Measurements from ENCODE around the gene TMEM121B.

TMEM121B gene

DNA sequence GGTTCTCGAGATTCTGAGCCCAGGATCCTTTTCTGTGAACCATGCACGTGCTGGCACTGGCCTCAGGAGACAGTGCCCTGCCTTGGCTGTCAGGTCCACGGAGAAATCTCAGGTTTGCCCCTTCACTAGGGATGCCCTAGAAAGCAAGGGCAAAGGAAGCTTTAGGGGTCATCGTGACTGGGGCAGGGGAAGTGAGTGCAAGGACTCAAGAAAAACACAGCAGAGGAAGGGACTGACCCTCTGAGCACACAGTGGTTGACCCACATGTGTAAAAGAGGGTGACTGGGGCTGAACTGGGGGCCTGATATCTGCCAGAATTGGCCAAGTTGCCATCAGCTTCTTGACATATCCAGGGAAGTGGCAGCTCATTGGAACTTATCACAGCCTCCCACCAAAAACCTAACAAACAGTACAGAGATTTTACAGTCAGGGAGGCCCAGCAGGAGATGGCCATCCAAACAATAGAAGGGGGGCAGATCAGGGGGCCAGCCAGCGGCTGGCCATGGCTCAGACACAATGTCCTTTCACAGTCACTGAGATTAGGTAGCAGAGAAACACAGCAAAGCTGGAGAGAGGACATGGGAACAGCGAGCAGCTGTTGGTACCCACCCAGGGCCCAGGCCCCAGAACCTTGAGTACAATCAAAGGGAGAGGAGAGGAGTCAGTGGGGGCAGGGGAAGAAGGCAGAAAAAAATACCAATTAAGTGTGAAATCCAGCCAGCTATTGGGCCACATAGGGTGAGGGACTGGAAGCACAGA is 4.4 kb downstream of the TMEM121B start:
- no peak overlapping the region for H3K9ac ChIP-seq (ENCODE audit: low read length)
- no peak overlapping the region for H3K27ac ChIP-seq (ENCODE audit: low read depth, low read length, poor library complexity, severe bottlenecking)

DNA sequence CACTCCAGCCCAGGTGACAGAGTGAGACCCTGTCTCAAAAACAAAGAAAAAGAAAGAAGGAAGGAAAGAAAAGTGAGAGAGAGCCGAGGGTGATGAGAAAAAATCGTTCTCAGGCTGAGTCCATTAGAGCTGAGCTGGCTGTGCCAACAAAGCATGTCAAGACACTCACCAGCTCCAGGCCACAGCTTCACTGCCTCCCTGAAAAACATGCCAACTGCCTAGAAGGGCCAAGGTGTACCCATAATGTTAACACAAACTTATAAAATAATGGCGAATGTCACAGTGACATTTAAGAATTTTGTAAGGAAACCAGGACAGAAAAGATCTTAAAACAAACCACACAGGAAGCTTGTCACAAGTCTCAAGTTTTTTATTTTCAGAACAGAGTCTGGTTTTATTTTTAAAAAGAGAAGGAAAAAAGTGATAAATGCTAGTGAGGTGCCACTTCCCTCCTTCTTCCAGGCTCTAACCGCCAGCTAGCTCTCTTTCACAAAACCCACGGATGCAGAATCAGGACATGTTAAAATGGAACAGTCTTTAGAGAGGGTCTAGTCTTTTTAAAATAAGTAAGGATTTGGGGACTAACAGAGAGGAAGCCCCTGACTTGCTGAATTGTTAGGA is 5.1 kb downstream of the TMEM121B start:
- H3K4me2 ChIP-seq (ENCODE audit: low read length) = no peak overlapping the region
- no peaks in the 10 kb centered on the region for H3K9me3 ChIP-seq (ENCODE audit: low read length)
- no peaks in the 10 kb centered on the region for H3K4me1 ChIP-seq (ENCODE audit: insufficient read depth, low read length, severe bottlenecking)

More for the DNA sequence above, 4.4 kb downstream of the TMEM121B start:
- H3K36me3 ChIP-seq (ENCODE audit: insufficient read depth, low read length) = no peaks in the 10 kb centered on the region
- H4K20me1 ChIP-seq (ENCODE audit: insufficient read depth, low read length) = no peaks in the 10 kb centered on the region
- H2AFZ ChIP-seq (ENCODE audit: low read length) = no peak overlapping the region
- no peaks in the 10 kb centered on the region for H3F3A ChIP-seq (ENCODE audit: insufficient read depth, low read length)
- H3K9me2 ChIP-seq (ENCODE audit: low read depth, low read length) = no peaks in the 10 kb centered on the region
- no peak overlapping the region for H3K4me3 ChIP-seq (ENCODE audit: low read depth, low read length, poor library complexity, severe bottlenecking)
- H3K4me1 ChIP-seq (ENCODE audit: insufficient read depth, low read length, severe bottlenecking) = no peaks in the 10 kb centered on the region
- H3K27me3 ChIP-seq (ENCODE audit: insufficient read depth, low read length) = 0 out of 2 replicates have a peak, but pooled peaks cover 4% of the 10 kb centered on the region
- TF ChIP-seq EZH2 (IDR thresholded peaks at IDR 0.05; ENCODE audit: borderline replicate concordance, low read length) = no peak
- TF ChIP-seq, protein P1, sequence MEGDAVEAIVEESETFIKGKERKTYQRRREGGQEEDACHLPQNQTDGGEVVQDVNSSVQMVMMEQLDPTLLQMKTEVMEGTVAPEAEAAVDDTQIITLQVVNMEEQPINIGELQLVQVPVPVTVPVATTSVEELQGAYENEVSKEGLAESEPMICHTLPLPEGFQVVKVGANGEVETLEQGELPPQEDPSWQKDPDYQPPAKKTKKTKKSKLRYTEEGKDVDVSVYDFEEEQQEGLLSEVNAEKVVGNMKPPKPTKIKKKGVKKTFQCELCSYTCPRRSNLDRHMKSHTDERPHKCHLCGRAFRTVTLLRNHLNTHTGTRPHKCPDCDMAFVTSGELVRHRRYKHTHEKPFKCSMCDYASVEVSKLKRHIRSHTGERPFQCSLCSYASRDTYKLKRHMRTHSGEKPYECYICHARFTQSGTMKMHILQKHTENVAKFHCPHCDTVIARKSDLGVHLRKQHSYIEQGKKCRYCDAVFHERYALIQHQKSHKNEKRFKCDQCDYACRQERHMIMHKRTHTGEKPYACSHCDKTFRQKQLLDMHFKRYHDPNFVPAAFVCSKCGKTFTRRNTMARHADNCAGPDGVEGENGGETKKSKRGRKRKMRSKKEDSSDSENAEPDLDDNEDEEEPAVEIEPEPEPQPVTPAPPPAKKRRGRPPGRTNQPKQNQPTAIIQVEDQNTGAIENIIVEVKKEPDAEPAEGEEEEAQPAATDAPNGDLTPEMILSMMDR (IDR thresholded peaks at IDR 0.05; ENCODE audit: low read length) = no peak
- no peak overlapping the region for H3K4me2 ChIP-seq (ENCODE audit: low read length)
- H3K9me3 ChIP-seq (ENCODE audit: low read length) = no peaks in the 10 kb centered on the region
- H3K79me2 ChIP-seq (ENCODE audit: insufficient read depth, low read length) = no peaks in the 10 kb centered on the region

DNA sequence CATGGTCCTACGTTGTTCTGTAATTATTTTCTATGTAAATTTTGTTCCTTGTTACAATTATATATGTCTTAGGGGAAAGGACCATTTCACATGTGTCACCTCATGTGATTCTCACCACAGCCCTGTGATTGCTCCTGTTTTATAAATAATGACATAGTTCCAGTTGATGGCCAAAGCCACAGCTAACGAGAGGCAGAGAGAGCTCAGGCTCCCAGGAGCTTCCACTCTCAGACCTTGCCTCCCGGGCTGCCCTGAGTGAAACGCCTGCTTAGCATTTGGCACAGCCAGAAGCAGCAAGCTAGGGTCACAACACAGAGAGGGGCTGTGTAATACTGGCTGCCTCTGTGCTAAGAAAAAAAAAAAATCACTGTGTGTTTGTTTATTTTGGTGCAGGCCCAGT is 5.9 kb downstream of the TMEM121B start:
- no peaks in the 10 kb centered on the region for H4K20me1 ChIP-seq (ENCODE audit: insufficient read depth, low read length)
- H3F3A ChIP-seq (ENCODE audit: insufficient read depth, low read length) = no peaks in the 10 kb centered on the region
- 0 out of 2 replicates have a peak, but pooled peaks cover 4% of the 10 kb centered on the region for H3K27me3 ChIP-seq (ENCODE audit: insufficient read depth, low read length)
- H3K4me1 ChIP-seq (ENCODE audit: insufficient read depth, low read length, severe bottlenecking) = no peaks in the 10 kb centered on the region
- H3K79me2 ChIP-seq (ENCODE audit: insufficient read depth, low read length) = no peaks in the 10 kb centered on the region
- H3K4me2 ChIP-seq (ENCODE audit: low read length) = no peak overlapping the region
- no peaks in the 10 kb centered on the region for H3K9me2 ChIP-seq (ENCODE audit: low read depth, low read length)
- H3K4me3 ChIP-seq (ENCODE audit: low read depth, low read length, poor library complexity, severe bottlenecking) = no peak overlapping the region
- no peak overlapping the region for H2AFZ ChIP-seq (ENCODE audit: low read length)
- no peak overlapping the region for H3K27ac ChIP-seq (ENCODE audit: low read depth, low read length, poor library complexity, severe bottlenecking)
- no peak overlapping the region for H3K9ac ChIP-seq (ENCODE audit: low read length)
- H3K9me3 ChIP-seq (ENCODE audit: low read length) = no peaks in the 10 kb centered on the region
- TF ChIP-seq, protein P1 (IDR thresholded peaks at IDR 0.05; ENCODE audit: low read length) = no peak
- TF ChIP-seq EZH2 (IDR thresholded peaks at IDR 0.05; ENCODE audit: borderline replicate concordance, low read length) = no peak
- no peaks in the 10 kb centered on the region for H3K36me3 ChIP-seq (ENCODE audit: insufficient read depth, low read length)

More for the DNA sequence above, 5.1 kb downstream of the TMEM121B start:
- no peak overlapping the region for H3K4me3 ChIP-seq (ENCODE audit: low read depth, low read length, poor library complexity, severe bottlenecking)
- no peaks in the 10 kb centered on the region for H3K79me2 ChIP-seq (ENCODE audit: insufficient read depth, low read length)
- 0 out of 2 replicates have a peak, but pooled peaks cover 4% of the 10 kb centered on the region for H3K27me3 ChIP-seq (ENCODE audit: insufficient read depth, low read length)
- H3K9ac ChIP-seq (ENCODE audit: low read length) = no peak overlapping the region
- no peak overlapping the region for H3K27ac ChIP-seq (ENCODE audit: low read depth, low read length, poor library complexity, severe bottlenecking)
- H3K9me2 ChIP-seq (ENCODE audit: low read depth, low read length) = no peaks in the 10 kb centered on the region
- no peaks in the 10 kb centered on the region for H3F3A ChIP-seq (ENCODE audit: insufficient read depth, low read length)
- H3K36me3 ChIP-seq (ENCODE audit: insufficient read depth, low read length) = no peaks in the 10 kb centered on the region
- TF ChIP-seq, protein P1 (IDR thresholded peaks at IDR 0.05; ENCODE audit: low read length) = no peak
- TF ChIP-seq EZH2 (IDR thresholded peaks at IDR 0.05; ENCODE audit: borderline replicate concordance, low read length) = no peak
- no peak overlapping the region for H2AFZ ChIP-seq (ENCODE audit: low read length)
- no peaks in the 10 kb centered on the region for H4K20me1 ChIP-seq (ENCODE audit: insufficient read depth, low read length)
